T47D (cell line): Measurements from ENCODE around the gene RASAL1.

ENCODE experiments used
- DNase-seq, 2 experiments: peaks; one replicate each; pipeline versions ENCODE4 v3.0.0 to v3.0.0-alpha.2; 2011 to 2012; ENCODE audit warnings: low read depth in 1 of 2, low spot score in 1 of 2
- JUND ChIP-seq: IDR thresholded peaks from 2 replicates; pipeline ENCODE4 v1.6.1; 2012; ENCODE audit warnings: low read depth
- in situ Hi-C: cut with HindIII; loops from 2 replicates; pipeline ENCODE4 v1.10.0; 2016; ENCODE audit warnings: low sequenced_read_pairs, low pct_unique_long_range_greater_than_20kb

The RASAL1 gene

GRCh38 chr12:113157218-113157859, 21.8 kb upstream of the RASAL1 start:
- no peak for DNase-seq
- in situ Hi-C loops: no loop called here
- TF ChIP-seq JUND: no peak

GRCh38 chr12:113155646-113156045, 20.1 kb upstream of the RASAL1 start:
- DNase-seq: no peak
- TF ChIP-seq JUND: no peak
- in situ Hi-C loops: no loop called here

DNA sequence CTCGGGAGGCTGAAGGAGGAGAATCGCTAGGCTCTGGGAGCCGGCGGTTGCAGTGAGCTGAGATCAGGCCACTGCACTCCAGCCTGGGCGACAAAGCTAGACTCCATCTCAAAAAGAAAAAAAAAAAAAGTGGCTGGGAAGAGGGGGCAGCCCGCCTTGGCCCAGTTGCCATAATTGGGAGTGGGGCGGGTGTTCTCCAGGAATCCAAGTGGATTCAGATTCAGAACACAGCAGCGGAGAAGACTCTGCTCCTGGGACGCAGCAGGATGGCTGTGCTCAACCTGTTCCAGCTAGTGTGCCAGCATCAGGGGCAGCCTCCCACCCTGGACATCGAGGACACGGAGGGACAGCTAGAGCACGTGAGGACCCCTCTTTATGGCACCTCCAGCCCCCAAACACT, 19.5 kb upstream of the RASAL1 start:
- in situ Hi-C loops: no loop called here

DNA sequence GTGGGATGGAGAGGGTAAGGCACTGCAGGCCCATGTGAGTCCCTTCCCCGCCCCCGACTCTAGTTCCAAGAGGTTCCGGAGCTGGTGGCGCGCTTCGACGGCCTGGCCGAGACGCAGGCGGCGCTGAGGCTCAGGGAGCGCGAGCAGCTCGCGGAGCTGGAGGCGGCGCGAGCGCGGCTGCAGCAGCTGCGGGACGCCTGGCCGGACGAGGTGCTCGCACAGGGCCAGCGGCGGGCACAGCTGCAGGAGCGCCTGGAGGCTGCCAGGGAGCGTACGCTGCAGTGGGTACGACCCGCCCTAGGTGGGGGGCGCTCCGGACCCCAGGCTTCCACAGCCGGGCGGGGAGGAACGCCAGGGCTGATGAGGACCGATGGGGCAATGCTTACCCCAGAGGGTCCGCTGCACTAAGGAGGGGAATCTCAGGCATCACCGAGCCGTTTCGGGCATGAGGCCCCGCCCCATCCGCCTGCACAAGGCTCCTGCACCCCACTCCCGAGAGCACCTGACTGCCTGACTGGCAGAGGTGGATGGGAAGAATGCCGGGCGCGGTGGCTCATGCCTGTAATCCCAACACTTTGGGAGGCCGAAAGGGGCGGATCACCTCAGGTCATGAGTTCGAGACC, 18.9 kb upstream of the RASAL1 start:
- no peak for TF ChIP-seq JUND
- DNase-seq: no peak
- in situ Hi-C loops: no loop called here

More for the DNA sequence above, 19.5 kb upstream of the RASAL1 start:
- no peak for TF ChIP-seq JUND
- no peak for DNase-seq

DNA sequence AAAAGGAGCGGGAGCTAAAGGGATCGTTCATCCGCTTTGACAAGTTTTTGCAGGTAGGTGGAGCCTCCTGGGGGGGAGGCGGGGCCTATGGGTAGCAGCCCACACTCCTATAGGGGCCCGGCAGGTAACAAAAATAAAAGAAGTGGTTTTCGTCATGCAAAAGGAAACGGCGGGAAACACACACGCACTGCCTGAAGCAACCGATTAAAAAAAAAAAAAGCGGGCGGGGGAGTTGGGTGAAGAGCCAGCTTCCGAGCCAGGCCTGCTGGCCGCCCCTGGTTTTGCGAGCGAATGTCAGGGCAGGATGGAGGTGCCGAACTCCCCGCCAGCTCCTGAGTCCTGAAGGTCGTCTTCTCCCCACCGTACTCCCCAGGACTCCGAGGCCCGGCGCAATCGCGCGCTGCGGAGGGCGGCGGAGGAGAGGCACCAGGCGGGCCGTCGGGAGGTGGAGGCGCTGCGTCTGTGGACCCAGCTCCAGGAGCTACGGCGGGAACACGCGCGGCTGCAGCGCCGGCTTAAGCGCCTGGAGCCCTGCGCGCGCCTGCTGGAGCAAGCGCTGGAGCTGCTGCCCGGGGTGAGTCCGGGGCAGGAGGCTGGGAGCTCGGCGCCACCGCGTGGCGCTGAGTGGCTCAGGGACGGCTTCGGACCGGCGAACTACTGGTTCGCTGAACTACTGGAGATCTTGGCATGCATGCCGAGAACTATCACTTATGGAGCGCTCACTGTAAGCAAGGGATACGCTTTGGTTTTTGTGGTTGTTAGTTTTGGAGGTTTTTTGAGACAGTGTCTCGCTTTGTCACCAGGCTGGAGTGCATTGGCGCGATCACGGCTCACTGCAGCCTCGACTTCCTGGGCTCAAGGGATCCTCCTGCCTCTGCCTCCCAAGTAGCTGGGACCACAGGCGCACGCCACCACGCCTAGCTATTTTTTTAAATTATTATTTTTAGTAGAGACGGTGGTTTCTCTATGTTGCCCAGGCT, 17.6 kb upstream of the RASAL1 start:
- TF ChIP-seq JUND: no peak
- peak; percentile 93 to 97 for DNase-seq
- in situ Hi-C loops: no loop called here

- TF ChIP-seq JUND: no peak
- no peak for DNase-seq
- in situ Hi-C loops: no loop called here
Observed at GRCh38 chr12:113152196-113152834, 16.8 kb upstream of the RASAL1 start.

DNA sequence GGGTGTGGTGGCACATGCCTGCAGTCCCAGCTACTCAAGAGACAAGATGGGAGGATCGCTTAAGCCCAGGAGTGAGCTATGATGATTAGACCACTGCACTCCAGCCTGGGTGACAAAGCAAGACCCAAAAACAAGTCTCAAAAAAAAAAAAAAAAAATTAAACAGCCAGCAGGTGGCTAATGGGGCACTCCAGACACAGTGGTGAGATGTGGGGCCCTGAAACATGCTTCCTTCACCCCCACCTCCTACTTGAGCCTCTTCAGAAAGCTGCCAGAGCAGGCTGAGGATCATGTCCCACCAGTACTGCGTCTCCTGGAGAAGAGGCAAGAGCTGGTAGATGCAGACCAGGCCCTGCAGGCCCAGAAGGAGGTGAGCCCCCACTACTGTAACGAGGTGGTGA, 16.1 kb upstream of the RASAL1 start:
- no peak for TF ChIP-seq JUND
- in situ Hi-C loops: no loop called here
- no peak for DNase-seq

GRCh38 chr12:113149361-113150150, 14.0 kb upstream of the RASAL1 start, which contains the start of gene CFAP73:
Gene CFAP73, plus strand, starts transcription at chr12:113149724. Its CDS starts 134 bp downstream, at chr12:113149858.
- TF ChIP-seq JUND: no peak
- in situ Hi-C loops: no loop called here
- peak; percentile 79 to 92 for DNase-seq

DNA sequence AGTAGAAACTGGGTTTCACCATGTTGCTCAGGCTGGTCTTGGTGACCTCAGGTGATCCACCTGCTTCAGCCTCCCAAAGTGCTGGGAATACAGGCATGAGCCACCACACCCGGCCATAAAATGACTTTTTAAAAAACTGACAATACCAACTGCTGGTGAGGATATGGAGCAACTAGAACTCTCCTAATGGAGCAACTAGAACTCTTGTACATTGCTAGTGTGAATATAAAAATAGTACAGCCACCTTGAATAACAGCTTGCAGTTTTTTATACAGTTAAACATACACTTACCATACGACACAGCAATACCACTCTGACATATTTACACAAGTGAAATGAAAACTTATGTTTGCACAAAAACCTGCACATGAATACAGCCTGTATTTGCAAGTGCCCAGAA, 11.4 kb upstream of the RASAL1 start:
- DNase-seq: no peak
- TF ChIP-seq JUND: no peak
- in situ Hi-C loops: no loop called here

DNA sequence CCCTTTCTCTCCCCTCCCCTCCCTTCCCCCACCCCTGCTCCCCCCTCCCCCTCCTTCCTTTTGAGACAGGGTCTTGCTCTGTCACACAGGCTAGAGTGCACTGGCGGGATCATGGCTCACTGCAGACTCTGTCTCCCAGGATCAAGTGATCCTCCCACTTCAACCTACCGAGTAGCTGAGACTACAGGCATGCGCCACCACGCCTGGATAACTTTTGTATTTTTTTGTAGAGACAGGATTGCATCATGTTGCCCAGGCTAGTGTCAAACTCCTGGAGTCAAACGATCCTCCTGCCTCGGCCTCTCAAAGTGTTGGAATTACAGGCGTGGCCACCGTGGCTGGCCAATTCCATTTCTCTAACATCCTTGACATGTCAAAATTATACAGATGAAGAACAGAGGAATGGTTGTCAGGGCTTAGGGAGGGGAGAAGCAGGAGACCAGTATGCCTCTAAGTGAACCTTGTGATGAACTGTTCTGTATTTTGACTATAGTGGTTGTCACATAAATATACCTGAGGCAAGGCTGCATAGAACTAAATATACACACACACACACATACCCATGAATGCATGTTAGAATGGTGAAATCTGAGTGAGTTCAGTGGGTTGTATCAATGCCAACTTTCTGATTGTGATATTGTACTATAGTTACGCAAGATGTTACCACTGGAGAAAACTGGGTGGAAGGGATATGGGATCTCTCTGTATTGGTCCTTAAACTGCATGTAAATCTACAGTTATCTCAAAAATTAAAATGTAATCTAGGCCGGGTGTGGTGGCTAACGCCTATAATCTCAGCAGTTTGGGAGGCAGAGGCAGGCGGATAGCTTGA, 10.4 kb upstream of the RASAL1 start:
- in situ Hi-C loops: no loop called here
- DNase-seq: no peak
- no peak for TF ChIP-seq JUND

GRCh38 chr12:113144806-113145205, 9.2 kb upstream of the RASAL1 start:
- TF ChIP-seq JUND: no peak
- in situ Hi-C loops: no loop called here
- no peak for DNase-seq
